Neural cell (in vitro differentiated cells): ENCODE measurements around the gene MYH6. TPM values are rescaled to one million over a fixed set of nuclear protein-coding genes. Genes with fewer than 3 reads are reported as not detected.

ENCODE experiments used
- H2AFZ ChIP-seq: fragments of 200-600, 300-800 bp; sonication (generic), shearing (Covaris generic); 2 replicates; pipeline ENCODE4 v1.6.0; 2014; ENCODE audit warnings: low read depth, mild to moderate bottlenecking, antibody characterized with exemption, low read length, moderate library complexity
- H3F3A ChIP-seq: fragments of 200-600 bp; shearing (Covaris generic); 2 replicates; pipeline ENCODE4 v1.6.1; 2016; ENCODE audit warnings: mild to moderate bottlenecking, moderate library complexity, mixed read lengths, antibody characterized with exemption, low read length; ENCODE audit not compliant: insufficient read depth, poor library complexity, severe bottlenecking
- H3K27ac ChIP-seq: fragments of 200-600, 300-800 bp; sonication (generic), shearing (Covaris generic); 2 replicates; pipeline ENCODE4 v1.5.1; 2014; ENCODE audit warnings: mild to moderate bottlenecking, low read length, moderate library complexity
- H3K27me3 ChIP-seq: fragments of 300-800, 200-600 bp; sonication (generic), shearing (Covaris generic); 2 replicates; pipeline ENCODE4 v1.6.0; 2014; ENCODE audit warnings: mild to moderate bottlenecking, low read depth, low read length, moderate library complexity; ENCODE audit not compliant: insufficient read depth
- H3K36me3 ChIP-seq: fragments of 300-800, 200-600 bp; sonication (generic), shearing (Covaris generic); 2 replicates; pipeline ENCODE4 v1.5.1; 2014; ENCODE audit warnings: mild to moderate bottlenecking, antibody characterized with exemption, low read length, moderate library complexity; ENCODE audit not compliant: insufficient read depth
- H3K4me2 ChIP-seq: fragments of 300-800, 200-600 bp; sonication (generic), shearing (Covaris generic); 2 replicates; pipeline ENCODE4 v1.6.0; 2014; ENCODE audit warnings: mild to moderate bottlenecking, low read length
- H3K4me3 ChIP-seq: fragments of 300-800, 200-600 bp; sonication (generic), shearing (Covaris generic); 2 replicates; pipeline ENCODE4 v1.5.1; 2014; ENCODE audit warnings: mild to moderate bottlenecking, low read length, moderate library complexity
- H3K79me2 ChIP-seq: fragments of 200-600 bp; shearing (Covaris generic); replicated peaks from 2 replicates; pipeline ENCODE4 v1.6.0; 2014; ENCODE audit warnings: mild to moderate bottlenecking, low read length, moderate library complexity; ENCODE audit not compliant: insufficient read depth
- H3K9ac ChIP-seq: fragments of 300-800, 200-600 bp; sonication (generic), shearing (Covaris generic); 2 replicates; pipeline ENCODE4 v1.6.1; 2016; ENCODE audit warnings: mild to moderate bottlenecking, low read length, mixed read lengths
- H3K9me2 ChIP-seq: fragments of 200-600 bp; shearing (Covaris generic); 2 replicates; pipeline ENCODE4 v1.6.1; 2016; ENCODE audit warnings: mild to moderate bottlenecking, low read length, mixed read lengths; ENCODE audit not compliant: insufficient read depth
- H3K9me3 ChIP-seq: fragments of 200-600, 300-800 bp; sonication (generic), shearing (Covaris generic); 2 replicates; pipeline ENCODE4 v1.6.1; 2016; ENCODE audit warnings: mild to moderate bottlenecking, mixed run types, low read length, moderate library complexity, mixed read lengths
- H4K20me1 ChIP-seq: fragments of 200-600 bp; shearing (Covaris generic); 2 replicates; pipeline ENCODE4 v1.6.1; 2016; ENCODE audit warnings: mild to moderate bottlenecking, mixed run types; ENCODE audit not compliant: insufficient read depth
- EP300 ChIP-seq: fragments of 450-650 bp; conservative IDR thresholded peaks from 2 replicates; pipeline ENCODE4 v1.6.1; 2014; ENCODE audit warnings: antibody characterized with exemption, mild to moderate bottlenecking, moderate library complexity; ENCODE audit not compliant: poor library complexity, severe bottlenecking
- EZH2 ChIP-seq: fragments of 200-600, 300-800 bp; shearing (Covaris generic), sonication (generic); IDR thresholded peaks from 2 replicates; pipeline ENCODE4 v1.6.1; 2014; ENCODE audit warnings: antibody characterized with exemption, low read length, borderline replicate concordance, mild to moderate bottlenecking; ENCODE audit not compliant: insufficient read depth, poor library complexity, severe bottlenecking
- MXI1 ChIP-seq: fragments of 450-650 bp; conservative IDR thresholded peaks from 2 replicates; pipeline ENCODE4 v1.6.1; 2014; ENCODE audit warnings: antibody characterized with exemption, mild to moderate bottlenecking; ENCODE audit not compliant: poor library complexity, severe bottlenecking
- POLR2AphosphoS5 ChIP-seq: IDR thresholded peaks from 2 replicates; pipeline ENCODE4 v1.6.1; 2012
- RAD21 ChIP-seq: fragments of 450-650 bp; conservative IDR thresholded peaks from 2 replicates; pipeline ENCODE4 v1.6.1; 2014; ENCODE audit warnings: antibody characterized with exemption, mild to moderate bottlenecking, moderate library complexity
- SMC3 ChIP-seq: fragments of 450-650 bp; conservative IDR thresholded peaks from 2 replicates; pipeline ENCODE4 v1.6.1; 2014; ENCODE audit warnings: antibody characterized with exemption, mild to moderate bottlenecking, moderate library complexity; ENCODE audit not compliant: poor library complexity
- TAF1 ChIP-seq: IDR thresholded peaks from 2 replicates; pipeline ENCODE4 v1.6.1; 2012; ENCODE audit warnings: low read depth
- polyA plus RNA-seq: library from polyadenylated mRNA; depleted of rRNA; stranded (reverse); fragments of >200 nt; gene quantifications from 2 replicates; pipeline ENCODE4 v1.2.3, GENCODE V29; 2014
- TF ChIP-seq, protein P1 (sequence below): fragments of 450-650 bp; IDR thresholded peaks from 2 replicates; pipeline ENCODE4 v1.5.1; 2014; ENCODE audit warnings: antibody characterized with exemption, mild to moderate bottlenecking, moderate library complexity; ENCODE audit not compliant: poor library complexity, severe bottlenecking
- TF ChIP-seq, protein P2 (sequence below): IDR thresholded peaks from 2 replicates; pipeline ENCODE4 v1.6.1; 2012; ENCODE audit warnings: borderline replicate concordance

Gene MYH6
- polyA plus RNA-seq, 1 donor from 2014 or later = not detected

GRCh38 chr14:23398348-23398747 is 9.7 kb downstream of the MYH6 start:
- Histone ChIP-seq H3K27ac (no peak overlapping the region), H4K20me1 (no peaks in the 10 kb centered on the region)
- TF ChIP-seq SMC3 = no peak
- no peak for TF ChIP-seq EP300
- no peak for TF ChIP-seq MXI1
- TF ChIP-seq, protein P1, sequence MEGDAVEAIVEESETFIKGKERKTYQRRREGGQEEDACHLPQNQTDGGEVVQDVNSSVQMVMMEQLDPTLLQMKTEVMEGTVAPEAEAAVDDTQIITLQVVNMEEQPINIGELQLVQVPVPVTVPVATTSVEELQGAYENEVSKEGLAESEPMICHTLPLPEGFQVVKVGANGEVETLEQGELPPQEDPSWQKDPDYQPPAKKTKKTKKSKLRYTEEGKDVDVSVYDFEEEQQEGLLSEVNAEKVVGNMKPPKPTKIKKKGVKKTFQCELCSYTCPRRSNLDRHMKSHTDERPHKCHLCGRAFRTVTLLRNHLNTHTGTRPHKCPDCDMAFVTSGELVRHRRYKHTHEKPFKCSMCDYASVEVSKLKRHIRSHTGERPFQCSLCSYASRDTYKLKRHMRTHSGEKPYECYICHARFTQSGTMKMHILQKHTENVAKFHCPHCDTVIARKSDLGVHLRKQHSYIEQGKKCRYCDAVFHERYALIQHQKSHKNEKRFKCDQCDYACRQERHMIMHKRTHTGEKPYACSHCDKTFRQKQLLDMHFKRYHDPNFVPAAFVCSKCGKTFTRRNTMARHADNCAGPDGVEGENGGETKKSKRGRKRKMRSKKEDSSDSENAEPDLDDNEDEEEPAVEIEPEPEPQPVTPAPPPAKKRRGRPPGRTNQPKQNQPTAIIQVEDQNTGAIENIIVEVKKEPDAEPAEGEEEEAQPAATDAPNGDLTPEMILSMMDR = no peak
- TF ChIP-seq, protein P2, sequence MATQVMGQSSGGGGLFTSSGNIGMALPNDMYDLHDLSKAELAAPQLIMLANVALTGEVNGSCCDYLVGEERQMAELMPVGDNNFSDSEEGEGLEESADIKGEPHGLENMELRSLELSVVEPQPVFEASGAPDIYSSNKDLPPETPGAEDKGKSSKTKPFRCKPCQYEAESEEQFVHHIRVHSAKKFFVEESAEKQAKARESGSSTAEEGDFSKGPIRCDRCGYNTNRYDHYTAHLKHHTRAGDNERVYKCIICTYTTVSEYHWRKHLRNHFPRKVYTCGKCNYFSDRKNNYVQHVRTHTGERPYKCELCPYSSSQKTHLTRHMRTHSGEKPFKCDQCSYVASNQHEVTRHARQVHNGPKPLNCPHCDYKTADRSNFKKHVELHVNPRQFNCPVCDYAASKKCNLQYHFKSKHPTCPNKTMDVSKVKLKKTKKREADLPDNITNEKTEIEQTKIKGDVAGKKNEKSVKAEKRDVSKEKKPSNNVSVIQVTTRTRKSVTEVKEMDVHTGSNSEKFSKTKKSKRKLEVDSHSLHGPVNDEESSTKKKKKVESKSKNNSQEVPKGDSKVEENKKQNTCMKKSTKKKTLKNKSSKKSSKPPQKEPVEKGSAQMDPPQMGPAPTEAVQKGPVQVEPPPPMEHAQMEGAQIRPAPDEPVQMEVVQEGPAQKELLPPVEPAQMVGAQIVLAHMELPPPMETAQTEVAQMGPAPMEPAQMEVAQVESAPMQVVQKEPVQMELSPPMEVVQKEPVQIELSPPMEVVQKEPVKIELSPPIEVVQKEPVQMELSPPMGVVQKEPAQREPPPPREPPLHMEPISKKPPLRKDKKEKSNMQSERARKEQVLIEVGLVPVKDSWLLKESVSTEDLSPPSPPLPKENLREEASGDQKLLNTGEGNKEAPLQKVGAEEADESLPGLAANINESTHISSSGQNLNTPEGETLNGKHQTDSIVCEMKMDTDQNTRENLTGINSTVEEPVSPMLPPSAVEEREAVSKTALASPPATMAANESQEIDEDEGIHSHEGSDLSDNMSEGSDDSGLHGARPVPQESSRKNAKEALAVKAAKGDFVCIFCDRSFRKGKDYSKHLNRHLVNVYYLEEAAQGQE = no peak
- no peak for TF ChIP-seq POLR2AphosphoS5
- TF ChIP-seq RAD21 = no peak
- no peak for TF ChIP-seq TAF1
- no peak for TF ChIP-seq EZH2

DNA sequence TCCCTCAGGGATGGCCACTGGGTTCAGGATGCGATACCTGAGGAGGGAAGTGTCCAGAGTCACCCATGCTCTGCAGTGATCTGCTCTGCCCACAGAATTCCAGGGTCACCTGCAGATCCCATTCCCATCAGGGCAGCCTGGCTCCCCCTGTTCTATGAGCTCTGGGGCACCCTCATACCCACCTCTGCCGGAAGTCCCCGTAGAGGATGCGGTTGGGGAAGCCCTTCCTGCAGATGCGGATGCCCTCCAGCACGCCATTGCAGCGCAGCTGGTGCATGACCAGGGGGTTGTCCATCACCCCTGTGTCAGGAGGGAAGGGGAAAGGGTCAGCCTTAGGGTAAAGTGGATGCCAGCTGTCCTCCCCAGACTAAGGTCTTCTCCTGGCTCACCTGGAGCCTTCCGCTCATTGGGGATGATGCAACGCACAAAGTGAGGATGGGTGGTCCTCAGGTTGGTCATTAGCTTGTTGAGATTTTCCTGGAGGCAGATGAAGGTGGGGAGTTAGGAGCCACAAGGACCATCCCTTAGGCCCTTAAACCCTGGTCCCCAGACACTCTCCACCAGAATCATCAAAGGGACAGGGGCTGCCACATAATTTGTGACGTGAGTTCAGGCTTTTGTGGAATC is 11.2 kb downstream of the MYH6 start:
- Histone ChIP-seq H3K9ac (no peak overlapping the region), H3K79me2 (no peaks in the 10 kb centered on the region)
- TF ChIP-seq POLR2AphosphoS5 = no peak
- TF ChIP-seq, protein P1 = no peak
- TF ChIP-seq EZH2 = no peak
- TF ChIP-seq RAD21 = no peak
- TF ChIP-seq TAF1 = no peak
- no peak for TF ChIP-seq SMC3
- TF ChIP-seq EP300 = no peak
- TF ChIP-seq, protein P2 = no peak
- TF ChIP-seq MXI1 = no peak

More at GRCh38 chr14:23398348-23398747, 9.7 kb downstream of the MYH6 start:
- Histone ChIP-seq H2AFZ (no peak overlapping the region), H3K4me2 (no peak overlapping the region), H3K79me2 (no peaks in the 10 kb centered on the region), H3F3A (no peaks in the 10 kb centered on the region), H3K9me3 (no peaks in the 10 kb centered on the region), H3K27me3 (no peaks in the 10 kb centered on the region), H3K36me3 (no peaks in the 10 kb centered on the region), H3K4me3 (no peak overlapping the region), H3K9ac (no peak overlapping the region), H3K9me2 (no peaks in the 10 kb centered on the region)

More for the DNA sequence above, 11.2 kb downstream of the MYH6 start:
- Histone ChIP-seq H3F3A (no peaks in the 10 kb centered on the region), H4K20me1 (no peaks in the 10 kb centered on the region), H2AFZ (no peak overlapping the region), H3K27ac (no peak overlapping the region), H3K36me3 (no peaks in the 10 kb centered on the region), H3K27me3 (no peaks in the 10 kb centered on the region), H3K9me3 (no peaks in the 10 kb centered on the region), H3K4me2 (no peak overlapping the region), H3K9me2 (no peaks in the 10 kb centered on the region), H3K4me3 (no peak overlapping the region)
